CD4-positive, alpha-beta T cell treated with Interleukin-4 for 1 hour (primary cell): ENCODE results near the gene OR10AD1.

Experiments
- DNase-seq, 2 donors: peaks; one replicate each; pipeline ENCODE4 v3.0.0-alpha.2; 2020 to 2022

Gene OR10AD1

GRCh38 chr12:48189331-48190125 is 13.6 kb downstream of the OR10AD1 start:
- peak; percentile 73 to 80 for DNase-seq

GRCh38 chr12:48187916-48188695 is 15.0 kb downstream of the OR10AD1 start:
- DNase-seq = no peak

DNA sequence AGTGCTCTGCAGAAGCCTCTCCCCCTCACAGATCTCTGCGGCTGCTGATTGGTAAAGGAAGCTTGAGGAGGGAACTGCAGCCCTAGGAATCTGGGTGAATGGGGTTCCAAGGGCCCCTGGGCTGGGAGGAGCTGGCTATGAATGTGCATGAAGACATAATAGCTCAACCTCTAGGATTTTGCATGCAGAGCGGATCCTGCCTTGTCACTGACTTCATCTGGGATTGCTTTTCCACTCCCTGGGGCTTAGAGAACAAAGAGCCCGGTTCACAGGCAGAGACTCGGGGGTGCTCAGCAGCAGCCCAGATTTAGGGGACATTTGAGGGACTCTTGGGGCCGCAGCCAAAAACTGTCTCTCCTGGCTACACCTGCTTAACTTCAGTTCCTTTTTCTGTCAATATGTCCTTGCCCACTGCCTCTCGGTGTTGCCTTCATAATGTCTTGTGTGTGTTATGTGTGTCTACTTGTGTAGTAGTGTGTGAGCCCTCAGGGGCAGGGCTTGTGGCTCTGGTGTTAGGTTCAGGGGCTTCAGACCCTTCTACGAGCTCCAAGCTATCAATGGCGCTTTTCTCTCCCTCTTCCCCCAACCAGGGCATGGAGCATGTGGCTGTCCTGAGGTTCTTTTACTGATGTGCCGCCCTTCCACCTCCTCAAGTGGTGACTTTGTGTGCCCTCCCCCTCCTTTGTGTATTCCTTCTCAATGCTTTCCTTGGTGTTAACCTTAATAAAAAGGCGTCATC is 17.7 kb downstream of the OR10AD1 start:
- DNase-seq = no peak

DNA sequence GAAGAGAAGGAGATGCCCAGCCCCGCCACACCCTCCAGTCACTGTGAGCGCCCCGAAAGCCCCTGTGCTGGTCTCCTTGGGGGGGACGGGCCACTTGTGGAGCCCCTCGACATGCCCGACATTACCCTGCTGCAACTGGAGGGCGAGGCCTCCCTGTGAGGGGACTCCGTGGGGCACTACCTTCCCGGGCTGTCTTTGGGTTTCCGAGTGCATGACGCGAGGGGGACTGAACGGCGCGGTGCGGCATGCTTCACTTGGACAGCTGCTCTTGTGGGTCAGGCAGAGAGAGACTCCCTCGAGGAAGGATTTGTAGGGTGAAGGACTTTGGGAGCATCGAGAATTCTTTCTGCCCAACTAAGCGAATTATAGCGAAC is 18.6 kb downstream of the OR10AD1 start:
- no peak for DNase-seq

DNA sequence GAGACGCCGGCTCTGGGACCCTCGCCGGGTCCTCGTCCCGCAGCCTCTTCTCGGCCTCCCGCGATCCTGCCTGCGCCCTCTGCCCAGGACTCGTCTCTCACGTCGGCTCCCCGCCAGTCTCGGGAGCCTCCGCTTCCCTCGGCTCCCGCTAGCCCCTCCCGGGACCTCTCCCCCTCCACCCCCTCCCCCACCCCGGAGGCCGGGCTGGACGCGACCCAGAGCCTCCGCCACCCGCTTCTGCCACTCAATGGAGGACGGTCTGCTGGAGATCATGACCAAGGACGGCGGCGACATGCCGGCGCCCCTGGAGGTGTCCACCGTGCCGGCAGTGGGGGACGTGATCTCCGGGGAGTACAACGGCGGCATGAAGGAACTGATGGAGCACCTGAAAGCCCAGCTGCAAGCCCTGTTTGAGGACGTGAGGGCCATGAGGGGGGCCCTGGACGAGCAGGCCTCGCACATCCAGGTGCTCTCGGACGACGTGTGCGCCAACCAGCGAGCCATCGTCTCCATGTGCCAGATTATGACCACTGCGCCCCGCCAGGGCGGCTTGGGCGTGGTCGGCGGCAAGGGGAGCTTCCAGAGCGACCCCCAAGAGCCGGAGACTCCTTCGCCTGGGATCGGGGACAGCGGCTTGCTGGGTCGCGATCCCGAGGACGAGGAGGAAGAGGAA is 19.1 kb downstream of the OR10AD1 start:
- peak in 1 of 2 donors; percentile 27 for DNase-seq

DNA sequence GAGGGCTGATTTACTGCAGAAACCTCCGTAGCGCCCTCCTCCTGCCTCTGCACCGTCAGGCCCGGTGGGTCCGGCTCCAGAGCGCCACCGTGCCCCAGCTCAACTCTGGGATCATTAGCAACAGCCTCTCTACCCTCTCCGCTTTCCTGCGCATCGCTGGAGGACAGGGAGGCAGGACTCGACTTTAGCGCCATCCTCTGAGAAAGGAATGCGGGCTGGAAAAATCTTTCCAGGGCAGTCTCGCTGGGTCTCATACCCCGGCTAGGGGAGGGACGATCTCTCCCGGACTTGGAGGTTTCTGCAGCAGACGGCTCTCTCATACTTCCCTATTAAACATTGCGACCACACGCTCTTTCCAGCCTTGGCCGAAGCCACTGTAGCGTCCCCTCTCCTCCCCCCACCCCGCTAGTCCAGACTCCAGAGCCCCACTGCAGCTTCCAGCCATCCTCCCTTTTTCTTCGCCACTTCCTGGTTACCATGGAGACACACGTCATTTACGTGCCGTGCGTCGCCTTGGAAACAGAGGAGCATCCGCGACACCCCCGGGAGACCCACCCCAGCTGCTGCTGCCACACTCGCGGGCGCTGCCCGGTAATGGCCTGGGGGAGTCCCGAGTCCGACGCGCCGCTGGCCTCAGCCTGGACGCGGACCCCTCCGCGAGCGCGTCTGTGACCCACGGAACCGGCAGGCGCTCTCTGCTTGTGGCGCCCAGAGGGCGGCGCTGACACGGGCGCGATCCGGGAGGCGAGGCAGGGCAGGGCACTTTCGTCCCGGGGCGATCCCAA is 19.8 kb downstream of the OR10AD1 start, which contains the start of gene CCDC184:
CCDC184 (plus strand) TSS at position 554 of the 785 bp plus-strand sequence. CDS start 479 bp downstream, outside the sequence.
- peak; percentile 84 to 88 for DNase-seq

- no peak for DNase-seq
Measured at GRCh38 chr12:48182631-48183030, 20.5 kb downstream of the OR10AD1 start.

- no peak for DNase-seq
Measured at GRCh38 chr12:48180857-48181495, 22.1 kb downstream of the OR10AD1 start.

- DNase-seq = no peak
Measured at GRCh38 chr12:48180424-48180823, 22.7 kb downstream of the OR10AD1 start.

DNA sequence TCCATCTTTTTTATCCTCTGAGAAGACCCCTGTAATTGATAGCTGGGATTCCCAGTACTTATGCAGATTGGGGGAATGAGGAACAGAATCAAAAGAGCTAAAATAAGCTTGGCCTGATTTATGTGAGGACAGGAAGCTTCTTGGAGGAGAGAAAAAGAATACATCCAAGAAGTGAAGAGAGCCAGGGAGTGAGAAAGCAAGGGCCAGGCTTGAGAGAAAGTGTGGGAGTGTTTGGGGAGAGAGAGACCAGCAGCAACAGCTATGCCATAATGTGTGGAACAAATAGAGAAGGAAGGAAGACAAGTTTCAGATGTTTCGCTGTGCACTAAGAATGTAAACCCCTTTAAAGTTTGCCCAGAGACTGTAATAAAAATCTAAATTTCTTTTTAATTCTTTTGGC is 23.6 kb downstream of the OR10AD1 start:
- no peak for DNase-seq

DNA sequence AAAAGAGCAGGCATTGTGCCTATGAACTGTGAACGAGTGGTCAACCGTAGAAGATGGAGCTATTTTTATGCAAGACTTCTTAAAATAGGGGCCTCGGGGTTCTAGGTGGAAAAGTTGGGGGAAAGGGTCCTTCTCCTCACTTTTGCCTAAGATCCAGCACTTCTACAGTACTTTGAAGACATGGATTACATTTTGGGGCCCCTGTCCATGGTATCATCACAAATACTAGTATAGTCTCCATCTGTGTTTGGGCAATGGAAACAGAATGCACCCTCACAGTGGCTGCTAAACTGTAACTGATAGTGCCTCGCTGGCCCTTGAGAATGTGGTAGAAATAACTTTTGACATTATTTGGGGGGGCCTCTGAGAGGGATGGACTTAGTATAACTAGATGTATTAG is 25.1 kb downstream of the OR10AD1 start:
- no peak for DNase-seq

DNA sequence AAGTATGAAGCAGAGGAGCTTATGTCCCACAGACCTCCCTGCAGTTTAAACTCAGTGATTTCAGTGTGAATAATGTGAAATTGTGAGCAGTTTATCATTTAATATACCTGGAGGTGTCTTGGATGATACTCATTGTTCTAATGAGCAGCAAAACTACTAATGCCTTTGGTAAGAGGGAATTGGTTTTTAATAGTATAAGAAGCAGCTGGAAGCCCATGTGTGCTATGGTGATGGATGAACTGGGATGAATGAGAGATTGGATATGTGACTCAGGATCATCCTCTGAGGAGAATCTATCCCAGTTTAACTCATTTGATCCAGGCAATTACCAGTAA is 26.7 kb downstream of the OR10AD1 start:
- no peak for DNase-seq

DNA sequence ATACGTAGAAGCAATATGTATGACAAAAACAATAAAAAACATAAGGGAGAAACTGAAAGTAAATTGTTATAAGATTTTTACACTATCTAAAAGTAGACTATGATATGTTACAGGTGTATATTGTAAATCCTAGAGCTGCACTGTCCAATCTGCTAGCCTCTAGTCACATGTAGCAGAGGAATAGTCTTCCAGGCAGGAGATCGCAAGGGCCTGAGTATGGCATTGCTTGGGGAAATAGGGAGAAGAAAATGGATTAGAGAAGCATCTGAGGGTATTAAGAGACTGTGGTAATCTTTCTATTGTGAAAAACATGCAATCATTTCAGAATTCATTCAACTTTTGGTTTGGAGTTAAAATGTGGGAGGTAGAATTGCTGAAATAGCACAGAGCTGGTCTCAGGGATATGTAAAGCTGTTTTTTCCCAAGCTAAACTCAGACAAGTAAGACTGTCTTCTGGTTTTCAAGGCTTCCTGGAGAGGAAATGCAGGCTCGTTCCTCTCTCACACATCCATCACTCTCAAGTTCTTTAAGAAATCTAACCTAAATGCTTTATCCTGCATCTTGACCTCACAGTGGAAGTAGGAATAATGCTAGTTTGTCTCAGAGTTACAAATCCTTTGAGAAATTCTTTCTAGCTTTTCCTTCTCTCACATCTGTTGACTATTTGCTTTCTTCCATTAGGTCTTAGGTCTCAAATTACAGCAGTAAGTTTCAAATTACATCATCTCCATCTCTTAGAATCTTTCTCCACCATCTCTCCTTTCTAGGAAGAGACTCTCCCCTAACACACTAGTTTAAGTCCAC is 27.3 kb downstream of the OR10AD1 start:
- DNase-seq = no peak

- no peak for DNase-seq
Measured at GRCh38 chr12:48169011-48169410, 34.1 kb downstream of the OR10AD1 start.

DNA sequence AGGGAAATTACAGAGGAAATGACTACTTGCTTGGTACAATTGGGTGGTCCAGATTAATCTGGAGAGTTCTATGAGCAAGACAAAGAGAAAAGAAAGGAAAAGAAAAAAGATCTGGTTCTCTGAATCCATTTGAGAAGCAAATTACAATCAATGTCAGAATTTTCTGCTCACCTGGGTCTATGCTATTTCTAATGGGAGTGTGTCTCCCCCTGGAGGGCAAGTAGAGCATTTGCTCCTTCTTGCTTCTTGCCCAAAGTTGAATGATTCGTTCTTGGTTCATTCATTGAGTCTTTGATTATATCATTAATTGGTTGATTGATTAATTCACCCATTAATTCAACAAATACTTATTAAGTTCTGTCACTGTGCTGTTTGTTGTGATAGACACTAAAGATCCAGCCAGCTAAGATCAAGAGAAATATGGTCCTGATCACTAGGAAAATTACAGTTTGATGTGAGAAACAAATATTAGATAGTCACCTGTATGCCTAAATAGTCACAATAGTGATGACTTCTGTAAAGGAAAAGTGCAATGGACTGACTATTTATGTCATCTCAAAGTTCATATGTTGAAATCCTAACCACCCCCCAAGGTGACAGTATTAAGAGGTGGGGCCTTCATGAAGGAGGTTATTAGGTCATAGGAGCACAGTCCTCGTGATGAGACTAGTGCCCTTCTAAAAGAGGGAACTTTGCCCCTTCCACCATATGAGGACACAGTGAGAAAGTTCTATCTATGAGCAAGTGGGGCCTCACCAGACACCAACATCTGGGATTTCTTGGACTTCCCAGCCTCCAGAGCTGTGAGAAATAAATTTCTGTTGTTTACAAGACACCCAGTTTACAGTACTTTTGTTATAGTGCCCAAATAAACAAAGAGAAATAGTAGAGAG is 37.8 kb downstream of the OR10AD1 start:
- DNase-seq = peak; percentile 57 to 77

DNA sequence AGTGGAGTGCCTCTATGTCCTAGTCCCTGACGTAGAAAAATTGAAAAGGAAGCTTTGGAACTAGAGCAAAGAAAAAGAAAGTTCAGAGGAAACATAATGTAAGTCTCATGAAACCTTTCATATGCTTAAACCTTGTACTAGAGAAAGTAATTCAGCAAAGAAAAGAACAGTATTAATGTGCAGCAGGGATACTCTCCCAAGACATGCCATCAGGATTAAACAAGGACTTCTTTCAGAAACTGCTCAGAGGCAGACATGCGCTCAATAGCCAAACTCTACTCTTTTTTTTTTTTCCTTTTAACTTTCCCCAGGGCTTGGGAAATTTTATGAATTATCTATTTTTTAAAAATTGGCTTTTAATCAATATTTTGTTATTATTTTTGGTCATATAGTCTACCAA is 38.6 kb downstream of the OR10AD1 start:
- no peak for DNase-seq

DNA sequence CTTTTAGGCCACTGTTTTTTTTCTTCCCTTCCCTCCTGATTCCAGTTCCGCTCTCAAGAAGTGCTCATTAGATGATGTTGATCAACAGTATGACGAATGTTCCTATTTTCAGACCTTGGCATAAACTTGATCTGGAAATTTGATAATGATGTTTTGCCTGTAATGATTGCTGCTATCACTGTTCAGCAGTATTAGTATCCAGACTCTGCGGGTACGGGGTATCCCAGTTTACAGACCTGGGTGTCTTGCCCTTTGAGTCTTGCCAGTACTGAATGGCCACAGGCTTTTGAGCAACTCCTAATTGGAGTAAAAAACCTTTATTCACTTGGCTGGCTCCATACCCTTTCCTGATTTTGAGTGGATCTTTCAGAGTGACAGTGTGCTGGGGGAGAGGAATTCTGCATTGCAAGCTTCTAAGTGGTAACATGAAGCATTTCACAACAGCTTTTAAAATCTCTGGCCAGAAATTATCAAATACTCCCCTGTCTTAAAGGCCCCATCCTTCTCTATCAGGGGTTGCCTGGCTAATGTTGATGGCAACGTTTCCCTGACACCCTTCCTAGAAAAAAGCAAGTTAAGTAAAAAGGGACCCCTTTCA is 39.8 kb downstream of the OR10AD1 start:
- no peak for DNase-seq

DNA sequence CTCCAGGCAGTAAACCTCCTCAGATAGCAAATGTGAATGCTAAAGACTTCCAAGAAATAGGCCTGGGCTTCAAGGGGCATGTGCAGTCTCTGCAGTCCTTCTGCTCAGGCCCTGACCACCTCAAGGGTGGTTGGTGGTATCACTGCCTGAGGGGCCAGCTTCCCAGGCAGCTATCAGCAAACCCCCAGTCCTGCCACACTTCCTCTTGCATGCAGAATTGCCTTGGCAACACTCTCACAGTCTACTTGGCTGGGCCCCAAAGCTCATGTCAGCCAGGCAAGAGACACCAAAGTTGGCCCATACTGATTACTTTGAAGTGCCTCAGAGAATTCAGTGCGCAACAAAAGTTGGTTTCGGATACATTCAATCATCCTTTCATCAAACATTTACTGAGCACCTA is 42.3 kb downstream of the OR10AD1 start:
- DNase-seq = no peak

- no peak for DNase-seq
Measured at GRCh38 chr12:48160046-48160445, 43.0 kb downstream of the OR10AD1 start.
